ENCODE measurements around the gene CLPX.

DNA sequence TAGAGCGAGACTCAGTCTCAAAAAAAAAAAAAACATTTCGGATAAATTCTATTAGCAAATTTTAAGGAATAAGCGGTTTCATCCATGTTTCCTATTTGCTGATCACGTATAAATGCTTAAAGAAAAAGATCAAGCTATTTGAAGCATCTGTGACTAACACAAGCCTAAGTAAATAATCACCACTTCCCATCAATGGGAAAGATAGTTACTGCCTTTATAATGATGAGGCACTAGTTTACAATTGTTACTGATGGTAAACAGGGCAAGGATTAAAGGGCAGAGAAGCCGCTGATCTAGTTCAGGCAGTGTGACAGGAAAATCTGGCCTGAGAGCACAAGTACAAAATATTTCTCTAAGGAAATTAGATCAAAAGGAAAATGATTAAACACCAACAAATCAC, 13.7 kb downstream of the CLPX start:
- TF ChIP-seq, protein P1, sequence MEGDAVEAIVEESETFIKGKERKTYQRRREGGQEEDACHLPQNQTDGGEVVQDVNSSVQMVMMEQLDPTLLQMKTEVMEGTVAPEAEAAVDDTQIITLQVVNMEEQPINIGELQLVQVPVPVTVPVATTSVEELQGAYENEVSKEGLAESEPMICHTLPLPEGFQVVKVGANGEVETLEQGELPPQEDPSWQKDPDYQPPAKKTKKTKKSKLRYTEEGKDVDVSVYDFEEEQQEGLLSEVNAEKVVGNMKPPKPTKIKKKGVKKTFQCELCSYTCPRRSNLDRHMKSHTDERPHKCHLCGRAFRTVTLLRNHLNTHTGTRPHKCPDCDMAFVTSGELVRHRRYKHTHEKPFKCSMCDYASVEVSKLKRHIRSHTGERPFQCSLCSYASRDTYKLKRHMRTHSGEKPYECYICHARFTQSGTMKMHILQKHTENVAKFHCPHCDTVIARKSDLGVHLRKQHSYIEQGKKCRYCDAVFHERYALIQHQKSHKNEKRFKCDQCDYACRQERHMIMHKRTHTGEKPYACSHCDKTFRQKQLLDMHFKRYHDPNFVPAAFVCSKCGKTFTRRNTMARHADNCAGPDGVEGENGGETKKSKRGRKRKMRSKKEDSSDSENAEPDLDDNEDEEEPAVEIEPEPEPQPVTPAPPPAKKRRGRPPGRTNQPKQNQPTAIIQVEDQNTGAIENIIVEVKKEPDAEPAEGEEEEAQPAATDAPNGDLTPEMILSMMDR (IDR thresholded peaks at IDR 0.05): no peak
- no peak for TF ChIP-seq POLR2A (IDR thresholded peaks at IDR 0.05)
